HG03025 (cell line): ENCODE measurements around the gene LRRC75A.

Experiments used
- ATAC-seq: cut with Tn5 transposase; IDR thresholded peaks from one replicate; pipeline ENCODE4 v1.9.1; 2021; ENCODE audit warnings: mild to moderate bottlenecking, moderate library complexity; ENCODE audit not compliant: unreplicated experiment, low FRiP score

LRRC75A gene

GRCh38 chr17:16438173-16438556, 53.8 kb downstream of the LRRC75A start:
- no peak for ATAC-seq

- no peak for ATAC-seq
Observed at GRCh38 chr17:16437083-16437482, 54.9 kb downstream of the LRRC75A start.

GRCh38 chr17:16435925-16436886, 55.8 kb downstream of the LRRC75A start:
- no peak for ATAC-seq

- ATAC-seq: no peak
Observed at GRCh38 chr17:16434662-16435061, 57.3 kb downstream of the LRRC75A start.

GRCh38 chr17:16433514-16433913, 58.5 kb downstream of the LRRC75A start:
- no peak for ATAC-seq

GRCh38 chr17:16432017-16432416, 60.0 kb downstream of the LRRC75A start:
- no peak for ATAC-seq

GRCh38 chr17:16430650-16431049, 61.3 kb downstream of the LRRC75A start:
- ATAC-seq: no peak

- ATAC-seq: no peak
Observed at GRCh38 chr17:16429083-16429482, 62.9 kb downstream of the LRRC75A start.

- ATAC-seq: no peak
Observed at GRCh38 chr17:16428098-16428882, 63.7 kb downstream of the LRRC75A start.

- no peak for ATAC-seq
Observed at GRCh38 chr17:16427020-16427419, 65.0 kb downstream of the LRRC75A start.

GRCh38 chr17:16425698-16426659, 66.0 kb downstream of the LRRC75A start:
- no peak for ATAC-seq

GRCh38 chr17:16425202-16425601, 66.8 kb downstream of the LRRC75A start:
- ATAC-seq: no peak

GRCh38 chr17:16423226-16423872, 68.6 kb downstream of the LRRC75A start:
- no peak for ATAC-seq

GRCh38 chr17:16422416-16422815, 69.6 kb downstream of the LRRC75A start:
- no peak for ATAC-seq

- ATAC-seq: no peak
Observed at GRCh38 chr17:16419929-16420271, 72.1 kb downstream of the LRRC75A start.

- peak; percentile 35 for ATAC-seq
Observed at GRCh38 chr17:16419074-16419928, 72.7 kb downstream of the LRRC75A start.

GRCh38 chr17:16418685-16419068, 73.3 kb downstream of the LRRC75A start:
- ATAC-seq: no peak

- no peak for ATAC-seq
Observed at GRCh38 chr17:16417896-16418684, 73.9 kb downstream of the LRRC75A start.
